ACHN (cell line): ENCODE data around the gene MTARC1.

Experiments
- DNase-seq: peaks from one replicate; pipeline ENCODE4 v3.0.0-alpha.2; 2015
- in situ Hi-C: cut with HindIII; loops from 2 replicates; pipeline ENCODE4 v1.10.0; 2017; ENCODE audit warnings: low sequenced_read_pairs, low pct_ligation_motif_present, low pct_unique_long_range_greater_than_20kb

Gene MTARC1

GRCh38 chr1:220797044-220797443 is 10.3 kb downstream of the MTARC1 start:
- in situ Hi-C loops: no loop called here
- no peak for DNase-seq

DNA sequence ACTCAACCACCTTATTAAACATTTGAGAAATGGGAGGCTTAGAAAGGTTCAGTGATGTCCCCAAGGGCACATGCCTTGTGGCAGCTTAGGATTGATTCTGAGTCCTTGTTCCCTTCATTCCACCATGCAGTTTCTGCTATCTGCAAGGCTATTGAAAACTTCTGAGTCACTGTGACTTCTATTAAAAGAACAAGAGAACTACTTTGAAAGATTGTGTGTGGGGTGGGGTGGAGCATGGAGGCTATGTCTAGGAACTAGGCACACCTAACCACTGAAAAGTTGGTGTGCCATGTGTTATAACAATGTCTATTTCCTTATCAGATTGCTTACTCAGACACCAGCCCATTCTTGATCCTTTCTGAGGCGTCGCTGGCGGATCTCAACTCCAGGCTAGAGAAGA is 10.8 kb downstream of the MTARC1 start:
- no peak for DNase-seq
- in situ Hi-C loops: no loop called here

GRCh38 chr1:220798338-220798737 is 11.6 kb downstream of the MTARC1 start:
- DNase-seq: no peak
- in situ Hi-C loops: no loop called here

GRCh38 chr1:220800262-220800661 is 13.5 kb downstream of the MTARC1 start:
- DNase-seq: no peak
- in situ Hi-C loops: no loop called here

GRCh38 chr1:220803401-220804201 is 16.9 kb downstream of the MTARC1 start:
- peak; percentile 47 for DNase-seq
- in situ Hi-C loops: no loop called here

- no peak for DNase-seq
- in situ Hi-C loops: no loop called here
Measured at GRCh38 chr1:220804202-220804586, 17.5 kb downstream of the MTARC1 start.

GRCh38 chr1:220806408-220806807 is 19.7 kb downstream of the MTARC1 start:
- no peak for DNase-seq
- in situ Hi-C loops: no loop called here

DNA sequence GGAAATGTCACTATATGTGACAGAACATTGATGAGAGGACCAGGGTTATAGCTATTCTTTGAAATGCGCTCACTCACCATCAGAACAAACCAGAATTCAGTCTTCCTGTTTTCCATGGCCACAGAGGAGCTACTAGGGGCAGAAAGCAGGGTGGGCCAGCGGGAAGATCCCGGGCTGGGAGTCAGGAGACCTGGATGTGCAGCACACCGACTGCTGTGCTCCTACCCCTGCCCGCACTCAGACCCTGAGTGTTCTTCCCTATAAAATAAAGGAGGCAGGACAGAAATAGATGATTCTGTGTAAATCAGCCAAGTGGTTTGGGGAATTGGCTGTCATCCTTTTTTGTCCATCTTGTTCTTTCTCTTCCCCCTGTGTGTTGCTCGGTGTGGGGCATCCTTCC is 21.0 kb downstream of the MTARC1 start:
- in situ Hi-C loops: no loop called here
- no peak for DNase-seq

DNA sequence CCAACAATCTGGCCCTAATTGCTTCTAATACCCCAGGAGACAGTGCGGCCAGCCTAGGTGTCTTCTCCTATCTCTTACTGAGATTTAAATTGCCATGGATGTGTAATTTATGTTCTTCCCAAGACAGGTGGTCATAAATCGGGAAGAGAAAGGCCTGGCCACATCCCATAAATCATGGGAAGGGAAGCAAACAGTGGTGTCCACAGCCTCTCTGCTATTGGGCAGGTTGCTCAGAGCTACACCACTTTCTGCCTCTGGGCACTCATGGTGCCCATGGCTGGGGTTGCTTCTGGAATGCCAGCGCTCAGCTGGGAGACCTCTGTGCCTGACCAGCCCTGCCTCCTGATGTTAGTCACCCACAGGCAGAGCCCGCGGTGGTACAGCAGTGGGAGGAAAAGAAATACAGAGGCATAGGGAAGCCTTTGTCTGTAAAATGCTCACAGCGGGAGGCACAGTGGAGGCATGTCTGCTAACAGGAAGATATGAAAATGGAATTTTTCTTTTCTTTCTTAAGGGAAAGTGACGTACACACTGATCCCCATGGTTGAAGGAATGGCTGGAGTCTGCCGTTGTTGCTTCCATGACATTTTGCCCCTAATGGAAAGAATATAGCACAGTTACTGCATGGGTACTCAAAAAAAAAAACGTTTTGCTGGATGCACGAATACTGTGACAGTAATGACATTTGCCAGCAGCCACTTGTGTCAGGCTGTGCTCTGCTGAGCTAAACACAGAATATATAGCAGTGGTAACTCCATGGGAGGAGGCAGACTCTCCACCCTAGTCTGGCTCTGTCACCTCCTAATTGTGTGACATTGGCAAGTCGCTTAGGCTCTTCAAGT is 21.9 kb downstream of the MTARC1 start:
- in situ Hi-C loops: no loop called here
- DNase-seq: no peak

- DNase-seq: no peak
- in situ Hi-C loops: no loop called here
Measured at GRCh38 chr1:220809187-220809550, 22.5 kb downstream of the MTARC1 start.

DNA sequence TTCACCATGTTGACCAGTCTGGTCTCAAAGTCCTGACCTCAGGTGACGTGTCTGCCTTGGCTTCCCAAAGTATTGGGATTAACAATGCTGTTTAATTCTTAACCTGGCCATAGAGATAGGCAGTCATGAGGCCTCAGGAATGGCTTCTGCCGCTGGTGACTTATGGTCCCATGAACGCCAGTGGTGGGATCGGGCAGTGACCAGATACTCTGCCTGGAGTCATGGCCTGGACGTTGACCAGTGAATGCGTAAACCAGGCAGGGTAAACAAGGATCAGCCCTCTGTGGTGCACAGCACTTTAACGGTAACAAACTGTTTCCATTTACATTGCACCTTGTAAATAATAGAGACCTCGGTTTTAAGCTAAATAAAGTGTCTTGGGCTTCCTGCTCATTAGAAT is 23.0 kb downstream of the MTARC1 start:
- DNase-seq: no peak
- in situ Hi-C loops: no loop called here

GRCh38 chr1:220810179-220810653 is 23.5 kb downstream of the MTARC1 start:
- in situ Hi-C loops: no loop called here

DNA sequence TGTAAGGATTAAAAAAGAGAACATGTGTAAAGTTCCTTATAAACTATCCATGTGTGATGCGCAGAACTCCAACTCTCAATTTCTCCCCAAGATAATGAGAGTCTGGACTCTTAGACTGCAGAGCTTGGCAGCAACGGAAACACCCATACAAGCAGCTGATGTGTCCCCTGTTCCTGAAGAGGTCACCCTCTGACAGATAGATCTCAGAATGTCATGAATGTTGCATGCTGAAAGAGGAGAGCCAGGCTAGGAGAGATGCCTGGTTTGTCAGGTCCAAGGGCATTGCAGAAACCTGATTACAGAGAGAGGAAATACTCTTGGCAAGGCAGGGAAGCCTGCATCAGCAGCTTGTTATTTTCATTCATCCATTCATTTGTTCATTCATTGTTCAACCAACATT is 24.2 kb downstream of the MTARC1 start:
- DNase-seq: no peak
- in situ Hi-C loops: no loop called here

More at GRCh38 chr1:220810179-220810653, 23.5 kb downstream of the MTARC1 start:
- peak; percentile 83 for DNase-seq

GRCh38 chr1:220811695-220812094 is 25.0 kb downstream of the MTARC1 start:
- in situ Hi-C loops: no loop called here
- DNase-seq: no peak

GRCh38 chr1:220812308-220812707 is 25.6 kb downstream of the MTARC1 start:
- in situ Hi-C loops: no loop called here
- DNase-seq: no peak

- in situ Hi-C loops: no loop called here
- no peak for DNase-seq
Measured at GRCh38 chr1:220813013-220813412, 26.3 kb downstream of the MTARC1 start.

DNA sequence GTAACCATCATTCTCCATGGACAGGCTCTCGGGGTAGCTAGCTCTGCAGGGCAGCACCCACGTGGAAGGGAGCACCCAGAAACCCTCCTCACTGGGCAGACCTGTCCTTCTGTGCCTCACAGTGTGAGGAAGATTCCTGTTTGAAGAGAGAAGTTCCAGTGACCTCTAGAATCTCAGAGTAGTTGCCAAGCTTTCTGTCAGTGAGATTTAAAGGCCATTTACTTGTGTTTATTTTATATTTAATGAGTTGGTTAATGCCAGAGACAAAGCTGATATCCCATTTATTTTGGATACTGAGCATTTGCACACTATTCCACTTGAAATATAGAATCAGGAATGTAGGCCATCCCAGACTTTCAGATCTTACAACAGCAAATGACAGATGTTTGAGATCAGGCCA is 28.7 kb downstream of the MTARC1 start:
- no peak for DNase-seq
- in situ Hi-C loops: no loop called here

GRCh38 chr1:220817907-220818306 is 31.2 kb downstream of the MTARC1 start:
- in situ Hi-C loops: no loop called here
- DNase-seq: no peak

DNA sequence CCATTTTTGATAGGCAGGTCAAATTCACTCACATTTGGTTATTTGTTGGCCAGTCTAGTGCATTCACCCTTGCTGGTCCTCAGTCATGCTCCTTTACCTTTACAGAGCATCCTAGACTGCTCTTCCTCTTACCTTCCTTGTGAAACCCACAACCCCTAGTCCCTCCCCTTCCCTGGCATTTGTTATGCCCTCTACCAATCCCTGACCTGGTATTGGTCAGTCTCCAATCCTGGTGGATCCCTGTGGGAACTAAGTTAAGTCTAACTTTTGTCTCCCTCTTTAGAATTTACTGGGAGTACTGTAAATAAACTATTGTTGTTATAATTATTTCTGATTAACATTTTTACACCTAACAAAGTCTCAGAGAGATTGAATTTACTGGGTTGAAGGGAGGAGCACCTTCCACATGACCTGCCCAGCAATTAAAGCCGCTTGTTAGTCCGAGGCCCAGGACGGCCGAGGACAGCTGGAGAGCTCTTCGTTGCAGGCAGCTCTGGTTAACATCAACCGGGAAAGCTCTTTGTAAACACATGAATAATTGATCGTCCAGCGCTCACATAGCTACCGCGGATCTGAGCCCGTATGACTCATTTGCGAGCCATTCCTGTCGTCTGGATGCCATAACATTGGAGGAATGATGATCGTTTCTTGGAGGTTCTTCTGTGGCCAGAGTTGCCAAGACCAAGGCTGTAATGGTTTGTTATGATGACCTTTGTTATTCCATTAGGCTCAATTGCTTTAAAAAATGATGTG is 31.9 kb downstream of the MTARC1 start:
- no peak for DNase-seq
- in situ Hi-C loops: no loop called here
